GM20431 (cell line): ENCODE data around the gene ADGRA3.

Experiments
- in situ Hi-C: fragments of 300-500 bp; cut with MseI, MboI; formaldehyde crosslinking; loops from one replicate; pipeline ENCODE4 v1.15.0; 2020; ENCODE audit warnings: low sequenced_read_pairs; ENCODE audit not compliant: unreplicated experiment

Gene ADGRA3

GRCh38 chr4:22514481-22514880 lies 1.4 kb downstream of the ADGRA3 start:
- in situ Hi-C loops = no loop called here

- in situ Hi-C loops = no loop called here
Measured at GRCh38 chr4:22514001-22514400, 1.9 kb downstream of the ADGRA3 start.

- in situ Hi-C loops = no loop called here
Measured at GRCh38 chr4:22512306-22512705, 3.6 kb downstream of the ADGRA3 start.

- in situ Hi-C loops = no loop called here
Measured at GRCh38 chr4:22510750-22511149, 5.1 kb downstream of the ADGRA3 start.

- in situ Hi-C loops = no loop called here
Measured at GRCh38 chr4:22508376-22508775, 7.5 kb downstream of the ADGRA3 start.

GRCh38 chr4:22504922-22505321 lies 10.9 kb downstream of the ADGRA3 start:
- in situ Hi-C loops = no loop called here

GRCh38 chr4:22504447-22504846 lies 11.4 kb downstream of the ADGRA3 start:
- in situ Hi-C loops = no loop called here

- in situ Hi-C loops = no loop called here
Measured at GRCh38 chr4:22502895-22503814, 12.7 kb downstream of the ADGRA3 start.

- in situ Hi-C loops = no loop called here
Measured at GRCh38 chr4:22501715-22502095, 14.2 kb downstream of the ADGRA3 start.

- in situ Hi-C loops = no loop called here
Measured at GRCh38 chr4:22500831-22501714, 14.8 kb downstream of the ADGRA3 start.

GRCh38 chr4:22500128-22500611 lies 15.7 kb downstream of the ADGRA3 start:
- in situ Hi-C loops = no loop called here

GRCh38 chr4:22498866-22499265 lies 17.0 kb downstream of the ADGRA3 start:
- in situ Hi-C loops = no loop called here

GRCh38 chr4:22496165-22496813 lies 19.6 kb downstream of the ADGRA3 start:
- in situ Hi-C loops = no loop called here

GRCh38 chr4:22493523-22493922 lies 22.3 kb downstream of the ADGRA3 start:
- in situ Hi-C loops = no loop called here

- in situ Hi-C loops = no loop called here
Measured at GRCh38 chr4:22492987-22493386, 22.9 kb downstream of the ADGRA3 start.

- in situ Hi-C loops = no loop called here
Measured at GRCh38 chr4:22491939-22492338, 23.9 kb downstream of the ADGRA3 start.

- in situ Hi-C loops = no loop called here
Measured at GRCh38 chr4:22490718-22491315, 25.0 kb downstream of the ADGRA3 start.

- in situ Hi-C loops = no loop called here
Measured at GRCh38 chr4:22488106-22488505, 27.8 kb downstream of the ADGRA3 start.

- in situ Hi-C loops = no loop called here
Measured at GRCh38 chr4:22487328-22487727, 28.5 kb downstream of the ADGRA3 start.

- in situ Hi-C loops = no loop called here
Measured at GRCh38 chr4:22486276-22486675, 29.6 kb downstream of the ADGRA3 start.
